Panc1 (cell line): ENCODE results near the gene RANBP1.

Source experiments
- CTCF ChIP-seq: fragments of 450-650 bp; IDR thresholded peaks from 2 replicates; pipeline ENCODE4 v1.5.1; 2017; ENCODE audit warnings: mild to moderate bottlenecking
- POLR2AphosphoS5 ChIP-seq: IDR thresholded peaks from 2 replicates; pipeline ENCODE4 v1.6.1; 2012; ENCODE audit warnings: mild to moderate bottlenecking, low read depth, low read length, moderate library complexity

- TF ChIP-seq POLR2AphosphoS5 (no peak; the same call in 1 of the 2 replicates), CTCF (no peak)
Observed at GRCh38 chr22:20111689-20112622, 3.9 kb upstream of the RANBP1 start.
